NCI-H526 (cell line): ENCODE data around the gene RAB6B.
"Not testable (repeated sequence)": the region's sequence is repeated elsewhere in the genome, so short reads cannot be mapped to it uniquely, and the experiment has no call there.

Experiments used
- DNase-seq, 2 experiments: peaks; one replicate each; lab custom pipeline; 2025; lab: John Stamatoyannopoulos, UW

Gene RAB6B

DNA sequence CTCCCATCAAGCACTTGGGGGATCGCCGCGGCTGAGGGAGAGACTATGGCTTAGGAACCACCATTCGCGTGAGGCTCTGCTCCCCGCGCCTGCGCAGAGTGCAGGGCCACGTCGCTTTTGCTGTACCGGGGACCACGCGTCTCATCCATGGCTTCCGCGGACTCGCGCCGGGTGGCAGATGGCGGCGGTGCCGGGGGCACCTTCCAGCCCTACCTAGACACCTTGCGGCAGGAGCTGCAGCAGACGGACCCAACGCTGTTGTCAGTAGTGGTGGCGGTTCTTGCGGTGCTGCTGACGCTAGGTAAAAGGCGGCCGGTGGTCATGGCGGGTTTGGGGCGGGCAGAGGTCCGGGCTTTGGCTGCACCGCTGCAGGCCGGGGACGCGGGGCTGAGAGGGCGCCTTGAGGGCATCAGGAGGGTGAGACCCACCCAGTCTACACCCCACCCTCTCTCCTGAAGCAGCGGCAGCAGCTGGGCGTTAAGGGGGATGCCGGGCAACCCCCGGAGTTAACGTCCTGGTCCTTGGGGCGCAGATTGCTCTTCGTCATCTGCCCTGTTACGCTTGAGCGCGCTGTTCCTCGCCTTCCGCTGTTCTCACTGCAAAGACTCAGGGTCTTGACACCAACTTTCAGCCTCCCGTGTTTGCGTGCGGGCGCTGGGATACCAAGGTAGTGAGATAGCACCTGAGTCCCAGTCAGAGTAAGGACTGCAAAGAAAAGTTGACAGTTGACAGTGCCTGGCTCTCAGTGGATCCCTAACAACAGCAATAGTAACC lies 89.8 kb downstream of the RAB6B start, which contains the start of gene SRPRB:
Gene SRPRB, plus strand, starts transcription at position 114 of the 774 bp plus-strand sequence. Its CDS starts 34 bp downstream, at position 148.
- peak; percentile 87 to 97 for DNase-seq

DNA sequence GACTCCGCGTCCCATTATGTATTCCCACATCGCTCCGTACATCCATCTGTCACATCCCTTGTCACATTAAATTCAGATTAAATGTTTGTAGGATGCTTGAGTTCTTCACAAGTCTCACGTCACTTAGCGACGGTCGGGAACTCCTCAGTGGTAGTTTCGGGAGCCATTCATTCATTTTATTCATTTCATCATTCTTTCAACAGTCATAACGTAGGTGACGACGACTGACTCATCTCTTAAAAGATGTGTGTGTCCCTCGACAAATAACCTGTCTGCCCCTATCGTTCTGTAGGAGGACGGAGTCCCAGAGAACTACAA lies 90.3 kb downstream of the RAB6B start:
- peak in 1 of 2 experiments; percentile 50 for DNase-seq

DNA sequence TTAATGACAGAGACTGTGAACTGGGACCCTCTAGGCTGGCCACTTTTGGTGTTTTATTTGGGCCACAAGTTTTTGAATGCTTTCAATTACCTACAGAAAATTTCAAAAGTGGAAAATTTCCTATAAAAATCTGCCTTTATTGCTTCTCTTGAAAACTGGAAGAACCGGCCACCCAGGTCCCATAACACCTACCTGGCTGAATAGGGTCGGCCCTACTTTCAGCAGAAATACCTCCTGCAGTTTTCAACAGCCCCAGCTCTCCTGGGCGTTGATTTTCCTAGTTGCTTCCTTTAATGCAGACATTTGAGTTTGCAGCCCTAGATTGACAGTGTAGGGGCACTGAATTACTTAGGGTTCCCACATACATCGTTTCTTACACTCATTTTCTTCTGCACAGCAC lies 90.8 kb downstream of the RAB6B start:
- peak in 1 of 2 experiments; percentile 11 for DNase-seq

DNA sequence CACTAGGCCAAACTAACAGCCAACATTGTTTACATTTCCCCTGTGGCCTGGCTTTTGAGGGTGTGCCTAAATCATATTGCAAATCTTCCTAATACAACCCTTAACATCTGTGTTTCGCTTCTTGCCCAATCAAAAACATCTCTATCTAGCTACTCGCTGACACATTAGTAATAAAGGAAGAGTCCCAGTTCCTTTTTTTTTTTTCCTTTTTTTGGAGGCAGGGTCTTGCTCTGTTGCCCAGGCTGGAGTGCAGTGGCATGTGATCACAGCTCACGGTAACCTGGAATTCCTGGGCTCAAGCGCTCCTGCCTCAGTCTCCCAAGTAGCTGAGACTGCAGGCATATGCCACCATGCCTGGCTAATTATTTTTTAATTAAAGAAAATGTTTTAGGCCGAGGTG lies 92.2 kb downstream of the RAB6B start:
- DNase-seq: no peak

DNA sequence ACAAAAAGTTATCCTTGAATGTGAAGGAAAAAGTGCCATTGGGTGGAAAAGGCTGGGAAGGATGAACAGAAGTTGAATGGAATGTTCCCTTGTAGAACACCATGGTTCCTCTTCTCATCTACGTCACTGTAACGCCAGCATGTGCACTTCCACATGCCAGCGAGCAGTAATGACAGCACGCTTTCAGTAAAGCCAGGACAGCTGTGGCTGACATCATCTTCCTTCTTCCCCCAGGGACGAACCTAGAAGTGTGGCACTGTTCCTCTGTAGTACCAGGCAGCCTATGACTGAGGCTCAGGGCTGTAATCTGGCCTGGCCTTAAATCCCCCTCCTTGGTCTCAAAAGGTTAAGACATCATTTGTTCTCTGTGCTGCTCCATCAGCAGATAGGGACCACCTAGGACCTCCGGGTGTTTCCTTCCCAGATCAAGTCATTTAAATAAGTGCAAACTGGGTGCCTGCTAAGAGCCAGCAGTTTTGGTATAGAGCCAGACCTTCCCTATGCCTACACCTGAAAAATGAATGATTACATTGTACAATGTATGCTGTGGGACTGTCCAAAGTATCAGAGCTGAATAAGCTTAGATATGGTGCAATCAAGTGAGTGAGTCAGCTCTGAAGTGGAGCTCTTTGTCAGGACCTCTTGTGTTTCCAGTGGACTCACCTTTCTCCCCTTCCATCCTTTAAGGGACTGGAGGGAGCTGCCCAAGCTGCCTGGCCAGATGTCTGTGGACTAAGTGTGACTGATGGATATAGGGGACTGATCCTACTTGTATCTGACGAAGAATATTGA lies 95.7 kb downstream of the RAB6B start:
- no peak for DNase-seq

DNA sequence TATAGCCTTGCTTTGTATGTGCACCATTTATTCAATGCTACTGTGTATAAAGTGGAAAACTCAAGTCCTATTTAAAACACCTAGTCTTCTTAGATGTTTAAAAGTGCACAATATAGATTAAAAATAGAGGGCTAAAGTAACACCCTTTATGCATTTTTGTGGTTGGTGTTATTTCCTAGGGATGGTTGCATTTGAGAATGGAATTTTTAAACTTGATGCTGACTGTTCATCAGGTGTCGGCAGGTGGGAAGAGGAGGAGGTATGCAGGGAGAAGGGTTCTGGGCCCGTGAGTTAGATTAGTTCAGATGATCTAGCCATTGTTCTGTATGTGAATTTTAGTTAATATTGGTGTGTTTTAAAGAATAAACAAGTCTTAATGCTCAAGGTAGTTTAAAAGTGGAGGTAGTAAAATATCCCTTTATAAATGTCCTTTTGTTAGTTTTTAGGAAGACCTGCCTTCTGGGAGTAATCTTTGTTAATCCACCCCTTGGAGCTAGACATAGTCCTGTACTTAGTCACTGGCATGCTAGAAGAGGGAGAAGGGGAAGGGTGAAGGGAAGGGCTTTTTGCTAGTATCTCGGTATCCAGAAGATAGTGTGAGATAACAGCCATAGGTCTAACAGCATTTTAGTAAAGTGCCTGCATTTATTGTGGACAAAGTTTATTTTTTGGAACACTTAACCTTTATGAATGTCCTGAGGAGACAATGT lies 98.1 kb downstream of the RAB6B start:
- DNase-seq: no peak

DNA sequence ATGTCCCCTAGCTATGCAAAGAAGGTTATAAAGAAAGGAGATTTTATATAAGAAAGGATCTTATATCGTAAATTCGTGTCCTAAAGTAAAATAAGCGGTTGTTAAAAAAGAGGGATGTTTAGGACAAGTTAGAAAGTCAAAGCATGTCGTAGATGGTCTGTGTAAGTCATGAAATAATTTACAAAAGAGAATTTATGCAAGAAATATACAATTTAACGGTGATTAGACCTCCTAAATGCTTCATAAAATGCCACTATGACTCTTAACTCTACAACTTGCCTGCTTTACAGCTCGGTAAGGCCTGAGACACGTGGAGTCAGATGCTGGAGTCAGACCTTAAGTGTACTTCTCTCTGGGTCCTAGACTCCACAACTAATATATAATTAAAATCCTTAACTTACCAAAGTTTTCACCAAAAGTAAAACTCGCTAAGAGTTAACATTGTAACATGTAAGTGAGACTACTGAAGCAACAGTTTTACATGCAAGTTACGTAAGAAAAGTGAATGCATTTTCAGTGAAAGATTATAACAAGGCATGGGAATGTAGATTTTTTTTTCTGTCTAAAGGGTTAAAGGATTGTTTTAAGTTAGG lies 103.4 kb downstream of the RAB6B start:
- peak in 1 of 2 experiments; percentile 7 for DNase-seq

DNA sequence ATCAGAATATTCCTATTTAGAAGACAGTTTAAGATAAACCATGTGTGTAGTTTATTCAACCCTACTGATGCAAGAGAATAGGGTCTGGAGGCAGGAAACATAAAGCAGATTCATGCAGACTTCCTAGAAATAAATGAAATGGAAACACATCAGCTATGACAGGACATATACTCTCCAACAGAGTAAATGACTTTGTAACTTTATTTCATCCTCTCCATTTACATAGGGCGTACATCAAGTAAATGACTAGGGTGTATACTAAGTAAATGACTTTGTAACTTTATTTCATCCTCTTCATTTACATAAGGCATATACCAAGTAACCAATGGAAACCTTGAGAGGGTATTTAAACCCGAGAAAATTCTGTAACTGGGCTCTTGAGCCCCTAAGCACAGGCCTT lies 107.7 kb downstream of the RAB6B start:
- no peak for DNase-seq

DNA sequence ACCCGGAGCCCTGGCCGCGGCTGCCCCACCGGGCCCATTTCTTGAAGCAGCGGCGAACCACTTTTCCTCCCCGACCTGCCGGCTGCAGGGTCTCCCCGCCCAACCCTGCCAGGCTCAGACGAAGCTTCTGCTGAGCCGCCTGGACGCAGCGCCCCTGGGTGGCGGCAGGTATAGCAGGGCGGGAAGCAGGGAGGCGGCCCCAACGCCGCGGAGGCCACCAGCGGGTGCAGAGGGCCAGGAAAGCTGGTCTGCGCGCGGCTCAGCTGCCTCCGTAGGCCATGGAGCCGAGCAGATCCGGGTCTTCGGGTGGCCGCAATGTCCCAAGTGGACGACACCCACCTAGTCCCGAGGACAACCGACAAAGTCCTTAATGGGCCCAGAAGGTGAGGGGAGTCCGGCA lies 111.9 kb downstream of the RAB6B start:
- DNase-seq: no peak

DNA sequence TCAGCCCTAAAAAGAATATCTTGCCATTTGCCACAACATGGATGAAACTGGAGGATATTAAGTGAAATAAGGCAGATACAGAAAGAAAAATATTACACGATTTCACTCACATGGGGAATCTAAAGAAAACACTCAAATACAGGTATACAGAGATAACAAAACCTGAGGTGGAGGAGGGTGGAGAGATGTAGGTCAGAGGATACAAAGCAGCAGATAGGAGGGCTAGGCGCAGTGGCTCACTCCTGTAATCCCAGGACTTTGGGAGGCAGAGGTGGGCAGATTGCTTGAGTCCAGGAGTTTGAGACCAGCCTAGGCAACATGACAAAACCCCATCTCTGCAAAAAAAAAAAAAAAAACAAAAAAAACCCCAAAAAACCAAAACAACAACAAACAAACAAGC lies 113.2 kb downstream of the RAB6B start:
- no peak for DNase-seq

DNA sequence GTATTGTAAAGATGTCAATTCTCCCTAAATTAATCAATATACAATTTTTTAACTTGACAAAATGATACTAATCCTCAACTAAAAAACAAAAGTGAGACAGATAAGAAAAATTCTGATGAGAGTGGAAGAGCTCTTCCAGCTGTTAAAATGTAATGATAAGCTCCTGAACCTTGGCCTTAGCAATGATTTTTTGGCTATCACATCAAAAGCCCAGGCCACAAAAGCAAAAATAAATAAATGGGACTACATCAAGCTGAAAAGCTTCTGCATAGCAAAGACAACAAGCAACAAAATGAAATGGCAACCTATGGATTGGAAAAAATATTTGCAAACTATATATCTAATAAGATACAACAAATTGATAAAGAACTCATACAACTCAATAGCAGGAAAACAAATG lies 114.1 kb downstream of the RAB6B start:
- DNase-seq: no peak

DNA sequence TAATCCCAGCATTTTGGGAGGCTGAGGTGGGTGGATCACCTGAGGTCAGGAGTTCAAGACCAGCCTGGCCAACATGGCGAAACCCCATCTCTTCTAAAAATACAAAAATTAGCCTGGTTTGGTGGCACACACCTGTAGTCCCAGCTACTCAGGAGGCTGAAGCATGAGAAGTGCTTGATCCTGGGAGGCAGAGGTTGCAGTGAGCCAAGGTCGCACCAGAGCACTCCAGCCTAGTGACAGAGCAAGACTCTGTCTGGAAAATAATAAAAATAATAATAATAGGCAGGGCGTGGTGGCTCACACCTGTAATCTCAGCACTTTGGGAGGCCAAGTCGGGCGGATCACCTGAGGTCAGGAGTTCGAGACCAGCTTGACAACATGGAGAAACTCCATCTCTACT lies 114.9 kb downstream of the RAB6B start:
- not testable (repeated sequence) for DNase-seq

DNA sequence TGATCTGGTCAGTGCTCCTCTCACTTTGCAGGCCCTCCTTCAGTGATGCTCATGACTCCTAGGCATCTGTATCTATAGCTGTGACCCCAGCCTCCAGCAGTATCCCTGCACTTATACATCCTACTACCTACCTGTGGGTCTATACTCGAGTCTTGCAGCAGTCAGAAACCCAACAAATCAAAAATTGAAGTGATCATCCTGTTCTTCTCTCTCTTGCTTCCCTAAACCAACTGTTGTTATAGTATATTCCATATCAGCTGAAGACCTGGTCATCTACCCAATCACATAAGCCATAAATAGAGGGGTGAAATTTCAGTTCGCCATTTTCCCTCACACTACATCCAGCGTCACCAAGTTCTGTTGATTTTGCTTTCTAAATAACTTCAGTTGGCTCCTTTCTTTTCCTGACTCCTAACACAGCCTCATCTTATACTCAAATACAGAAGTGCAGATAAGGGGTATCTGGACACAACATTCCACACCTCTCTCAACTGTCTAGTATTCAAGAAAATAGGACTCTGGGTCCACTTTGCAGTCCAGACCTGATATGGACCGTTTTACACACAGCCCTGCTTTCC lies 116.0 kb downstream of the RAB6B start:
- no peak for DNase-seq

DNA sequence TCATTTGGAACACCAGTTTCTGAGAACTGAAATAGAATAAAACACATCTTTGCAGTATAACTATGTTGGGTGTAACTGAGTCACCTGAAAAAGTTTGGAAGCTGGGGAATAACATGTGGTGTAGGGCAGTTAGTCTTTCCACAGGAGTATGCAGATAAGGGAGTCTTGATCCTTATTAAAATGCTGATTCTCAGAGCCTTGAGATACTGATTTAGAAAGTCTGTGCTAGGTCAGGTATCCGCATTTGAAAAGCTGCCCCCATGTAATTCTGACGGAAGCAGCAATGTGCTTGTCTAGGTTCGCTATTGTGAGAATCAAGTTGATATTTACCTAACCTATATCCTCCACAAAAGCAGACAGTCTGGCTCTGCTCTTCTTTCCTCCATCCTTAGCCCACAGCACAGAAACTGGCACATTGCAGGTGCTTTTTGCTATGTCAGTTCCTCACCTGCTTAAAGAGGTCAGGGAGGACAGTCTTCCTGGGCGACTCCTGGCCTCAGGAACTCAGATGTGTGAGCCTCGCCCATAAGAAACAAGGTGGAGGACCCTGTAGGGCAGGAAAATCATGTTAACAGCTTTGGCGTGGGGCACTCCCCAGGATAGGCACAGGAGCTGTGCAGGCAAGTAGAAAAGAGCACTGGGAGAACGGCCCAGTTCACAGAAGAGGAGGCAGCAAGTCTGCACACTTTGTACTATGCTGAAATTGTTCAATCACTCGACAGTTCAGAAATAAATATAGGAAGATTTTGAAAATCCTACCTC lies 117.7 kb downstream of the RAB6B start:
- DNase-seq: no peak

DNA sequence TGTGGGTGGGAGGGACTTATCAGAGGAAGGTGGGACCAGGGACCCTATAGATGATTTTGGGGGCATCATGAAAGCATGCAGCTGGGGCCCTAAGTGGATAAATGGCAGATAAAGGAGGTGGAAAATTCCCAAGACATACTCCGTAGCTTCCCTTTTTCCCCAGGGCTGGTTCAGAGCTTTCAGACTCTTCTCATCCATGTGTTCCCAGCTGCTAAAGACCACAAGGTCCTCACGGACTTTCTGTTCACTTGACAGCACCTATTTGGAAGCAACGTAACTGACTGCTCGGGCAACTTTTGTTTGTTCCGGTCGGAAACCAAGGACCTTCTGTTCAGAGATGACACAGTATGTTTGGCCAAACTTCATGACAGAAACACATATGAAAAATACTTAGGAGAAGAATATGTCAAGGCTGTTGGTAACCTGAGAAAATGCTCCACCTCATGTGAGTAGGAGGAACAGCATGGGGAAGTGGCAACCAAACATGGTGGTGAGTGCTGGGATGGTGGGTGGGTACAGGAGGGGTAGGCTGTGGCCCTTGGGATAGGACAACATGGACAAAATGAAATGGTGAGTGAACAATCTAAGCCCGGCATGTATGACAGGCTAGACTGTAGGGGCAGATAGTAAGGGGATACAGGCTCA lies 118.8 kb downstream of the RAB6B start:
- DNase-seq: no peak

DNA sequence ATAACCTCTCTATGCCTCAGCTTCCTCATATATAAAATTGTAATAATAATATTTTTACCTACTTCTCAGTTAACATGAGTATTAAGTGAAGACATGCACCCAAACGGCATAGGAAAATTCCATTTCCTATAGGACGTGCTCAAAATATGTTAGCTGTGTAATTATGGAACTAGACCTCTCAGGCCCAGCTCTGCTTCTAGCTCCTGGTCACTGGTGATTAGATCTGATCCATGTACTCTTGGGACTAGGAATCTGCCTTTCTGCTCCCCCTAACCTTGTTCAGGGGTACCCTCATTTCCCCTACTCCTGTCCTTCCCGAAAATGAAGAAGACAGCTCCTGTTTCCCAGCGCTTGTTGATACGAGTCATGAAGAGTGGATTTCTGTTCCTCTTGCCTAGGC lies 119.8 kb downstream of the RAB6B start:
- no peak for DNase-seq

DNA sequence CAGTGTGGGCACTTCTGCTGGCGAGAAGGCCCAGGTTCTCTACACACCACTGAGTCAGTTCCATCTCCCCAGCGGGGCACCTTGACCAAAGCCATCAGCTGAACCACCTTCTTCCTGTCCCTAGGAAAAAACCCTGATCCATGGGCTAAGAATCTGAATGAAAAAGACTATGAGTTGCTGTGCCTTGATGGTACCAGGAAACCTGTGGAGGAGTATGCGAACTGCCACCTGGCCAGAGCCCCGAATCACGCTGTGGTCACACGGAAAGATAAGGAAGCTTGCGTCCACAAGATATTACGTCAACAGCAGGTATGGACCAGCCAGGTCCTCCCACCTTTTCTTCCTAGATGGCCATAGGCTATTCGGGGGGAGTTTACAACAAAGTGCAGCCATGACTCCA lies 120.4 kb downstream of the RAB6B start:
- no peak for DNase-seq
